Activated CD4-positive, alpha-beta T cell treated with anti-CD3 and anti-CD28 coated beads, Interleukin-2, amount 10 ng/mL, durations not matched to agents 7 days and 5 days (primary cell): ENCODE measurements around the gene CCDC124. TPM values are rescaled to one million over a fixed set of nuclear protein-coding genes. Genes with fewer than 3 reads are reported as not detected.

Experiments
- CTCF ChIA-PET: fragments of 350-600 bp; sonication (Branson Sonifier 250); formaldehyde crosslinking; loops from one replicate; lab custom pipeline; 2021; ENCODE audit warnings: antibody characterized with exemption; lab: Charles Lee
- POLR2A ChIA-PET: fragments of 350-600 bp; sonication (Branson Sonifier 250); formaldehyde crosslinking; loops from one replicate; lab custom pipeline; 2021; ENCODE audit warnings: antibody characterized with exemption; lab: Charles Lee
- DNase-seq: peaks from one replicate; pipeline ENCODE4 v3.0.0-alpha.2; 2020
- H3K27ac Mint-ChIP-seq: one replicate; pipeline ENCODE4 v1.8.0; 2021; ENCODE audit warnings: mild to moderate bottlenecking, moderate library complexity, mixed read lengths
- H3K27me3 Mint-ChIP-seq: one replicate; pipeline ENCODE4 v1.8.0; 2021; ENCODE audit warnings: mixed read lengths
- H3K36me3 Mint-ChIP-seq: one replicate; pipeline ENCODE4 v1.8.0; 2021; ENCODE audit warnings: low read depth, mixed read lengths
- H3K4me1 Mint-ChIP-seq: one replicate; pipeline ENCODE4 v1.8.0; 2021; ENCODE audit warnings: mixed read lengths
- H3K4me3 Mint-ChIP-seq: one replicate; pipeline ENCODE4 v1.8.0; 2021; ENCODE audit warnings: mild to moderate bottlenecking, moderate library complexity, mixed read lengths
- H3K9me3 Mint-ChIP-seq: one replicate; pipeline ENCODE4 v1.8.0; 2021; ENCODE audit warnings: mixed read lengths
- total RNA-seq, 2 experiments: library from RNA; stranded (reverse); gene quantifications; one replicate each; pipeline ENCODE4 v1.2.3, GENCODE V29; 2021

The CCDC124 gene
- total RNA-seq, 2 experiments from 2014 or later = 59.2 to 64.7 TPM

DNA sequence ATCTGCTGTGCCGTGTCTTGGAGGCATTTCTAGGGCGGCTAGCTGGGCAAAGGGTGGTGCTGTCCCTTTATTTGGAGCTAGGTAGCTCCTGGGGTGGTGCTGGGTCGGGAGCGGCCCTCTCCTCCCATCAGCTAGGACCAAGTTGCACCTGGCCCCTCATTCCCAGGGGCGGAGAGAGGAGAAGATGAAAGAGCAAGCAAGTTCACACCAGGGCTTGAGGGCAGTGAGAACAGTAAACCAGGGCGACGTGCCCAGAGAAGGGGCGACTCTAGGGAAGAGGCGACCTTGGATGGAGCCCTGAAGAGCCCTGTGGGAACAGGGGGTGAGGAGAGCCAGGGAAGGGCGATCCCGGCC lies 17.1 kb downstream of the CCDC124 start:
- no peak overlapping the region for H3K27ac Mint-ChIP-seq
- DNase-seq = no peak
- POLR2A ChIA-PET = interaction anchor here (0.6 kb wide), 1 partner anchor 14 kb away, joined by 3 read pairs; no protein-coding TSS in a partner anchor

DNA sequence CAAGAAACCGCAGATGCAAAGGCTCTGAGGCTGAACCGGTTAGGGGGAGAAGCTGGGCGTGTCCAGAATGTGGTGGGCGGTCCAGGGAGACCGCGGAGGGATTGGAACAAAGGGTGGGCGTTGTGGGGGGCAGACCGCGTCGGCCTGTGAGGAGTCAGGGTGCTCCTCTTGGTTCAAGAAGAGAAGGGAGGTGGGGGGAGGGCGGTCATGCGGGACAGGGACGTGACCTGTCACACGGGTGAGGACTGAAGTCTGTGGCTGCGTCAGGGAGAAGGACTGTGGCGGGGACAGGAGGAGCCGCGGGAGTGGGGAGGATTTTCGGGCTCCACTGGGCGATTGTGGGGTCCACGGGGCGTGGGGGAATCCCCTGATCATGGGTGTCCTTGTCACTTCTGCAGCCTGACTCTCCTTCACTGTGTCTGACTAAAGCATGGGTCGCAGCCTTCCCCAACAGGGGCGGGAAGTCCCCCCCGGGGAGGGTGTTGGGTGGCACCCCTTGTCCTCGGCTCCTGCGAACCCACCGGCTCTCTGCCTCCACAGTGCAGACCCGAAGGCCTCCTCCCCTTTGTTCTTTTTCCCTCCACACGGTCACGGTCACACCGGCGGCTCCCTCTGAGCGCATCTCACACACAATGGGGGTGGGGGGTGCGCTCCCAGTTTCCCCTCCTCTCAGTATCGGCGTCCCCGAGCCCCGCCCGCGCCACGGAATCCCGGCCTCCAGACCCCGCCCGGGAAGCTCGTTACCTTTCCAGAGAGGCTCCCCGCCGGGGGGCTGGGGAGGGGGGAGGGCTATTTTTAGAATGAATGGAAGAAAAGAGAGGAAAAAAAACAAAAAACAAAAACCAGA lies 17.7 kb downstream of the CCDC124 start:
- POLR2A ChIA-PET = interaction anchor here (0.6 kb wide), 2 partner anchors 13 to 874 kb away, joined by 3 to 4 read pairs; no protein-coding TSS in a partner anchor
- DNase-seq = peak; percentile 28
- H3K9me3 Mint-ChIP-seq = no peaks in the 10 kb centered on the region
- H3K4me3 Mint-ChIP-seq = peak overlapping the region; percentile 17
- H3K27me3 Mint-ChIP-seq = peaks cover 54% of the 10 kb centered on the region
- H3K27ac Mint-ChIP-seq = no peak overlapping the region
- H3K36me3 Mint-ChIP-seq = no peaks in the 10 kb centered on the region
- CTCF ChIA-PET = interaction anchor here (0.6 to 1.3 kb wide), 5 partner anchors 12 to 235 kb away, joined by 3 to 6 read pairs (median 4); partner anchors contain the start of gene CCDC124
- H3K4me1 Mint-ChIP-seq = peaks cover 47% of the 10 kb centered on the region

More for the DNA sequence above, 17.1 kb downstream of the CCDC124 start:
- H3K27me3 Mint-ChIP-seq = peaks cover 53% of the 10 kb centered on the region
- H3K36me3 Mint-ChIP-seq = no peaks in the 10 kb centered on the region
- CTCF ChIA-PET = interaction anchor here (1.0 to 1.2 kb wide), 2 partner anchors 12 to 17 kb away, joined by 3 to 6 read pairs; partner anchors contain the start of gene CCDC124
- peak overlapping the region; percentile 31 for H3K4me3 Mint-ChIP-seq
- H3K4me1 Mint-ChIP-seq = peaks cover 47% of the 10 kb centered on the region
- H3K9me3 Mint-ChIP-seq = no peaks in the 10 kb centered on the region

DNA sequence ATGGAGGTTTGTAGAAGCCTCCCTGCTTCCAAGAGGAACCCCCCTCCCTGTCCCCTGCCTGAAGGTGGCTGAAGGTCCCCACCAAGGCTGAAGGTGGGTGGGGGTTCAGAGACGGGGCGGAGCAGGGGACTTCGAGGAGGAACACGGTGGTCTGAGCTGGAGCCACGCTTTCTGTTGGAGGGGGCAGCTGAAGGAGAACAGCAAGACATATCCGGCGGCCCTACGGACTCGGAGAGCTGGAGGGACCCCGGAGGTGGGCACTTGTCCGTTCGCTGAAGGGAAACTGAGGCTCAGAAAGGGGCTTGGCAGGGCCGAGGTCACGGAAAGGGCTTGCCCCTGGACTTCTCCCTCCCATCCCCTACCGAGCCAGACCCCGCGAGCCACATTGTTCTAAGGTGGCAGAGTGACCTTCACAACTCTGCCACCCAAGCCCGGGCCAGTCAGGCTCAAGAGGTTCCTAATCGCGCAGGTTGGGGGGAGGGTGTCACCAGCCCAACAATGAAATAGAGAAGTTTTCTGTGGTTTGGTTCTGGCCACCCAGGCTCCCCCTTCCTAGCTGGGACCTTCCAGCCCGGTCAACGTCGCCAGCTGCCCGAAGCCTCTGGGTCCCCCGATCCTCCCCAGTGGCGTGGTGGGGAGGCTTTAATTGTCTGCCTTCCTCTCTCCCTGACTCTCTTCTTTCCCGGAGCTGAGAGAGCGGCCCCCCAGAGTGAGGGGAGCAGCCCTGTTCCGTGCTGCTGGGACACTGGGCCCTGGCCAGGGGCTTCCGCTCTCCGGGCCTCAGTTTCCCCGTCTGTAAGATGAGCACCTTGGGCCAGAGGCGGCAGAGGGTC lies 18.6 kb downstream of the CCDC124 start:
- H3K9me3 Mint-ChIP-seq = no peaks in the 10 kb centered on the region
- peaks cover 54% of the 10 kb centered on the region for H3K27me3 Mint-ChIP-seq
- DNase-seq = no peak
- CTCF ChIA-PET = interaction anchor here (0.6 to 1.3 kb wide), 8 partner anchors 13 to 234 kb away, joined by 3 to 4 read pairs (median 3); partner anchors contain the start of genes CCDC124 and RPL18A
- POLR2A ChIA-PET = interaction anchor here (0.6 kb wide), 1 partner anchor 875 kb away, joined by 4 read pairs; no protein-coding TSS in a partner anchor
- no peak overlapping the region for H3K27ac Mint-ChIP-seq
- H3K4me1 Mint-ChIP-seq = peaks cover 38% of the 10 kb centered on the region
- no peak overlapping the region for H3K4me3 Mint-ChIP-seq
- no peaks in the 10 kb centered on the region for H3K36me3 Mint-ChIP-seq

DNA sequence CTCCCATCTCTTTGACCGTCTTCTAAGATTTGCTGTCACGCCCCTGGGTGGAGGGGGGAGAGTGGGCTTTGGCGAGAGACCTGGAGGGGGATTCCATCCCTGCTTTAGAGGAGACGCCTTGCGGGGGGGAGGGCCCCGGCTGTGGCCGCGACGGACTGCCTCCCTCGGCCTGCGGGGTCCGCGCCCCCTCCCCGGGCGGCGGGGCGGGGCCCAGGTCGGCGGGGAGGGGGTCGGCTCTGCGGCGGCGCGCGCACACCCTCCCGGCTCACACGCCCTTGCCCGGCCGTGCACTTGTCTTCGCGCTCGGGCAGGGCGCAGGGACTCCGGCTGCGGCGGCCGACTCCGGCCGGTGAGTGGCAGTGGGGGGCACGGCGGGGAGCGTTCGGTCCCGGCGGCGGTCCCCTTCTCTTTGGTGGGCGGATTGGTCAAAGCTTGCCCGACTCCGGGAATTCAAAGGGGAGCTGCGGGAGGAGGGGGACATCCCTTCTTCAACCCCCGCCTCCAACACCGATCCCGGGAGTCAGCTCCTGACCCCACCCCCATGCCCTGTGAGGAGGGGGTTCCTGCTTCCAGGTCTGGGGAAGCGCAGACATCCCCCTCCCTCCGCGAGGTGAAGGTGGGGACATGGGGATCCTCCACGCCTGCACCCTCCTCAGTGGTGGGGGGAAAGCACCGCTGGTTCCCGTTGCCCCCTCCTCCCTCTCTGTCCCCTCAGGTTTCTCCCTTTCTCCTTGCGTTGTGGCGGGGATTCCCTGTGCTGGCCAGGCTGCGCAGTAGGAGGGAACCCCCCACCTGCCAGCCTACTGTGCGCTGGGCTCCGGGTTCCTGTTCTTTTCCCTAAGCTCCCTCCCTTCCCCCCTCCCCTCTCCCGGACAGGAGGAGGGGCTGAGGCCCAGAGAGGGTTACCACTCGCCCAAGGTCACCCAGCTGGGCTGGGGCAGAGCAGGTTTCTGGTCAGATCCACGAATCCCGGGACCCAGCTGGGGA lies 19.5 kb downstream of the CCDC124 start:
- Mint-ChIP-seq H3K27ac (no peak overlapping the region), H3K36me3 (no peaks in the 10 kb centered on the region), H3K27me3 (peaks cover 60% of the 10 kb centered on the region), H3K9me3 (no peaks in the 10 kb centered on the region), H3K4me3 (no peak overlapping the region), H3K4me1 (peaks cover 31% of the 10 kb centered on the region)
- no peak for DNase-seq
- CTCF ChIA-PET = interaction anchor here (0.6 to 3.8 kb wide), 6 partner anchors 14 to 375 kb away, joined by 3 to 17 read pairs (median 3); partner anchors contain the start of genes CCDC124 and RPL18A
- POLR2A ChIA-PET = no interaction called here

DNA sequence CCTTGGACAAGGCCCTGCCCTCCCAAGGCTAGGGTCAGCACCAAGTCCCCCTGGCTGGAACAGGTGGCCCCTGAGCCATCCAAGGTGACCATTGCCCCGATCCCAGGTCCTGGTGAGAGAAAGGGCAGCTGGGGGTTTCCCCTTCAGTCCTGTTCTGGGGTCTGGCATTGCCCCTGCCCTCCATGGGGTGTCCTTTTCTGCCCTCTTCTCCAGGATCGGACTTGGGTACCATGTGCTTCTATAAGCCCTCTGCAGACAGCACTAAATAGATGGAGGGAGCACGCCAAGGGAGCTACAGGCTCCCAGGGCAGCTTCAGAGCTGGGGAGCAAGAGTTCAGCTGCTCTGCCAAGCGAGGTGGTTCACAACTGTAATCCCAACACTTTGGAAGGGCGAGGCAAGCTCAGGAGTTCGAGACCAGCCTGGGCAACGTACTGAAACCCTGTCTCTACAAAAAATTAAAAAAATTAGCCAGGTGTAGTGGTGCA lies 20.5 kb downstream of the CCDC124 start:
- H3K27me3 Mint-ChIP-seq = peaks cover 66% of the 10 kb centered on the region

DNA sequence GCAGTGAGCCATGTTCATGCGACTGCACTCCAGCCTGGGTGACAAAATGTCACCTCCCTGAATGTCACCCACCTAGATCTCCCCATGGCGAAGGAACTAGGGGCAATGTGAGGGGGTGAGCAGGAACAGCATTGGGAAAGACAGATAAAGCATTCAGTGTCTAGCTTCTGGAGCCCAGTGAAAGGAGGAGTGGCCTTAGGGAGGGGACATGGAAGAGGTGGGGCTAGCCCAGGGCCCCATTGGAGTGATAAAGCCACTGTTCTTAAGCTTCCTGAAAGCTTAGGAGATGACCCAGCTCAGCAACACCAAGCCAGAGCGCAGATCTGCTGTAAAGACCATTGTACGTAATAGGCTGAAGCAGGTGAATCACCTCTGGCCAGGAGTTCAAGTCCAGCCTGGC lies 21.1 kb downstream of the CCDC124 start:
- Mint-ChIP-seq H3K9me3 (no peaks in the 10 kb centered on the region), H3K27me3 (peaks cover 64% of the 10 kb centered on the region), H3K27ac (no peak overlapping the region), H3K4me3 (no peak overlapping the region), H3K4me1 (peaks cover 25% of the 10 kb centered on the region), H3K36me3 (no peaks in the 10 kb centered on the region)
- no peak for DNase-seq
- ChIA-PET CTCF (interaction anchor here (1.9 to 3.8 kb wide), 2 partner anchors 16 to 21 kb away, joined by 7 to 17 read pairs; partner anchors contain the start of gene CCDC124), POLR2A (no interaction called here)

More for the DNA sequence above, 20.5 kb downstream of the CCDC124 start:
- ChIA-PET POLR2A (no interaction called here), CTCF (interaction anchor here (1.9 to 3.8 kb wide), 2 partner anchors 15 to 21 kb away, joined by 7 to 17 read pairs; partner anchors contain the start of gene CCDC124)
- Mint-ChIP-seq H3K9me3 (no peaks in the 10 kb centered on the region), H3K4me3 (no peak overlapping the region), H3K4me1 (peaks cover 28% of the 10 kb centered on the region), H3K27ac (no peak overlapping the region), H3K36me3 (no peaks in the 10 kb centered on the region)
- no peak for DNase-seq

DNA sequence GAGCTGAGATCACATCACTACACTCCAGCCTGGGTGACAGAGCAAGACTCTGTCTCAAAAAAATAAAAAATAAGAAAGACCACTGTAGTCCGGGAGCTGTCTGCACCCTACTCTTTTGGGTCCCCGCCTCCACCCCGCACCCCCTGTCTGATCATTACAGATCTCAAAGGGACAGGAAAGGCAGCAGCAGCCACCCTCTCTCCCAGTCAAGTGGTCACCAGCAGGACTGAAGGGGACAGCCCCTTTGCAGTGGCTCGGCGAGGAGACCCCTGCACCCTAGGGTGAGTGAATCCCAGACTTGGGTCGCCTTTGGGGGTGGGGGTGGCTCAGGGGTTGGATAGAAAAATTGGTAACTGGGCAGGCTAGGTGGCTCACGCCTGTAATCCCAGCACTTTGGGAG lies 21.6 kb downstream of the CCDC124 start:
- Mint-ChIP-seq H3K9me3 (no peaks in the 10 kb centered on the region), H3K27ac (no peak overlapping the region), H3K36me3 (no peaks in the 10 kb centered on the region), H3K4me3 (no peak overlapping the region), H3K4me1 (peaks cover 19% of the 10 kb centered on the region), H3K27me3 (peaks cover 59% of the 10 kb centered on the region)
- no peak for DNase-seq
- CTCF ChIA-PET = interaction anchor here (0.7 to 3.8 kb wide), 5 partner anchors 16 to 67 kb away, joined by 3 to 17 read pairs (median 6); partner anchors contain the start of gene CCDC124
- POLR2A ChIA-PET = no interaction called here

DNA sequence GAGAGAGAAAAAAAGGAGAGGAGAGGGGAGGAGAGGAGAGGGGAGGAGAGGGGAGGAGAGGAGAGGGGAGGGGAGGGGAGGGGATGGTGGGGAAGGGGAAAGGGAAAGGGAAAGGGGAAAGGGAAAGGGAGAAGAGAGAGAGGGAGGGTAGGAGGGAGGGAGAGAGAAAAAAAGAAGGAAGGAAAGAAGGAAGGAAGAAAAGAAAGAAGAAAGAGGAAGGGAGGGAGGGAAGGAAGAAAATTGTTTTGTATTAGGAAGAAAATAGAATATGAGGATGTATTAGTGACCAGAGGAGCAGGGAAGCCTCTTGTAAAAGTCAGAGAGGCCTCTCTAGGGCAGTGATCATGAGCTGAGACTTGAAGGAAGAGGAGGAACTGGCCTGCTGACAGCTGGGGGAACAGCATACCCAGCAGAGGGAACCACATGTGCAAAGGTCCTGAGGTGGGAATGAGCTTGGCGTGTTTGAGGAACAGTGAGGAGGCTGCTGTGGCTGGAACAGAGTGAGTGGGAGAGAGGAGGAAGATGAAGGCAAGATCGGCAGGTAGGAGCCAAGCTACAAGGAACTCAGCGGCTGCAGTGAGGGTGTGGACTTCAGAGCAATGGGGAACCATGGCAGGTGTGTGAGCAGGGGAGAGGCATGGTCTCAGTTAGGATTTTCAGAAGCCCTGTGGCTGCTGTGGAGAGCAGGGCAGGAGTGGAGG lies 24.5 kb downstream of the CCDC124 start:
- peaks cover 34% of the 10 kb centered on the region for H3K27me3 Mint-ChIP-seq
- peaks cover 1% of the 10 kb centered on the region for H3K4me1 Mint-ChIP-seq
- H3K27ac Mint-ChIP-seq = peak overlapping the region; percentile 5
- H3K4me3 Mint-ChIP-seq = no peak overlapping the region
- no peak for DNase-seq
- ChIA-PET POLR2A (no interaction called here), CTCF (interaction anchor here (0.6 to 1.0 kb wide), 5 partner anchors 19 to 287 kb away, joined by 3 read pairs; partner anchors contain the start of gene CCDC124)
- no peaks in the 10 kb centered on the region for H3K36me3 Mint-ChIP-seq
- no peaks in the 10 kb centered on the region for H3K9me3 Mint-ChIP-seq

DNA sequence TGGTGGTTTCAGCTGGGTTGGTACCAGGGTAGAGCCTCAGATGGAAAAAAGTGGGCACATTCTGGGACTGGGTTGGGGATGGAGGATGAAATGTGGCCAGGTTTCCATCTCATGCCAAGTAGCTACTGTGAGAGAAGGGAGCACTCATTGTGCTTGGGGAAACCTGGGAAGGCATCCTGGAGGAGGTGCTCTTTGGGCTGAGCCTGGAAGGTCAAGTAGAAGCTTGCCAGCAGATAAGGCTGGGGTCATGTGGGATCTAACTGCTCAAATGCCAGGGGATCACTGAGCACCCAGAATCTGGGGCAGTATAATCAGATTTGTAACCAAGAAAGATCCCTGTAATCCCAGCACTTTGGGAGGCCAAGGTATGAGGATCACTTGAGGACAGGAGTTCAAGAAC lies 25.1 kb downstream of the CCDC124 start:
- CTCF ChIA-PET = interaction anchor here (0.6 to 1.2 kb wide), 8 partner anchors 12 to 286 kb away, joined by 3 to 8 read pairs (median 3); partner anchors contain the start of gene CCDC124
- no peak for DNase-seq
- peaks cover 29% of the 10 kb centered on the region for H3K27me3 Mint-ChIP-seq
- H3K4me3 Mint-ChIP-seq = no peak overlapping the region
- no peaks in the 10 kb centered on the region for H3K4me1 Mint-ChIP-seq
- no peaks in the 10 kb centered on the region for H3K36me3 Mint-ChIP-seq
- no peaks in the 10 kb centered on the region for H3K9me3 Mint-ChIP-seq
- no peak overlapping the region for H3K27ac Mint-ChIP-seq
- POLR2A ChIA-PET = interaction anchor here (0.6 kb wide), 1 partner anchor 325 kb away, joined by 4 read pairs; no protein-coding TSS in a partner anchor

DNA sequence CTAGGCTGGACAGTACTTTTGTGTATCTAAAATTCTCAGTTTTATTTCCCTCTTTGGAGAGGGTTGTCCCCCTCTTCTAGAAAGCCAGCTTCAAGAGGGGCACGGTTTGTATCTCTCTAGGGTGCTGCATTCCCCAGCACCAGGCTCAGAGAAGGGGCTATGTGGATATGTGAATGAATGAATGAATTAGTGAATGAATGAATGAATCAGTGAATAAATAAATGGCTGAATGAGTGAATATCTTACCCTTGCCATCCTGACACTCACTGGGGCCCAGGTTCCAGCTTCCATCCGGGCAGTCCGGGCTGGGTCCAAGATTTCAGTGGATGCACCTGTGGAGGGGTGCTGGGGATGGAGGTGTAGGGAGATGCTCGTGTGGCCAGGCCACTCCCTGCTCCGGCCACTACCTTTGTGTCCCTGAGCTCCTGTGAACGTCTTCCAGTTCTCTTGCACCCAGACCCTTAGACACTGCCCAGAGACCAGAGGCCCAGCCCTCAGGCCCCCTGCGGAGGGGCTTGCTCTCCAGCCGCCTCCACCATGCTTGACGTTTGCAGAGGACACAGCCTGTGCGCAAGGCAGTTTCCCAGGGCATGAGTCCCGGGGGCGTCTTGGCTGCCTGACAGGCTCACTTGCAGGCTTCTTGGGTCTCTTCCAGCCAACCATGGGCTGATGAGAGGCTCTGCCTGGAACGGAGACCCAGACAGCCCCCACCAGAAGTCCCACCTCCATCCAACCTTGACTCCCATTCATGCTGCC lies 31.3 kb downstream of the CCDC124 start:
- Mint-ChIP-seq H3K27me3 (peaks cover 45% of the 10 kb centered on the region), H3K9me3 (no peaks in the 10 kb centered on the region), H3K4me1 (peaks cover 4% of the 10 kb centered on the region), H3K4me3 (no peak overlapping the region), H3K27ac (no peak overlapping the region), H3K36me3 (no peaks in the 10 kb centered on the region)
- no peak for DNase-seq
- POLR2A ChIA-PET = interaction anchor here (0.6 kb wide), 1 partner anchor 14 kb away, joined by 3 read pairs; no protein-coding TSS in a partner anchor
- CTCF ChIA-PET = no interaction called here
